Caco-2 (cell line): ENCODE results near the gene GOLT1A. TPM values are rescaled to one million over a fixed set of nuclear protein-coding genes. Genes with fewer than 3 reads are reported as not detected.

Experiments used
- BruUV-seq: library from RNA; stranded (reverse); fragments of 400-500 nt; replicated peaks from 2 replicates; lab custom pipeline; 2021; lab: Mats Ljungman, UMichigan
- CTCF ChIA-PET: fragments of 300-600 bp; sonication (Branson Sonifier 250); formaldehyde crosslinking; loops from one replicate; lab custom pipeline; 2022; ENCODE audit warnings: antibody characterized with exemption; lab: Charles Lee
- POLR2A ChIA-PET: fragments of 300-600 bp; sonication (Branson Sonifier 250); formaldehyde crosslinking; loops from one replicate; lab custom pipeline; 2022; ENCODE audit warnings: antibody characterized with exemption; lab: Charles Lee
- DNase-seq, 2 experiments: peaks; one replicate each; pipeline versions ENCODE4 v3.0.0 to v3.0.0-alpha.2; 2020 to 2022
- H3K27me3 ChIP-seq: replicated peaks from 2 replicates; pipeline ENCODE4 v1.6.0; 2011; ENCODE audit warnings: low read length; ENCODE audit not compliant: control insufficient read depth, insufficient read depth
- H3K36me3 ChIP-seq: 2 replicates; pipeline ENCODE4 v1.5.1; 2011; ENCODE audit warnings: low read length; ENCODE audit not compliant: control insufficient read depth, insufficient read depth
- H3K4me1 ChIP-seq: fragments of 250-450 bp; sonication (Bioruptor Pico); 2 replicates; pipeline ENCODE4 v1.5.1; 2020; ENCODE audit warnings: mild to moderate bottlenecking
- H3K4me3 ChIP-seq: 2 replicates; pipeline ENCODE4 v1.5.1; 2011; ENCODE audit warnings: low read depth, mild to moderate bottlenecking, control low read depth, low read length
- H3K9me3 ChIP-seq: fragments of 250-450 bp; sonication (Bioruptor Pico); 2 replicates; pipeline ENCODE4 v1.5.1; 2020; ENCODE audit warnings: mild to moderate bottlenecking, moderate library complexity
- H3K27ac Mint-ChIP-seq: one replicate; pipeline ENCODE4 v1.8.0; 2022; ENCODE audit warnings: mixed read lengths; ENCODE audit not compliant: unreplicated experiment
- H3K27me3 Mint-ChIP-seq: one replicate; pipeline ENCODE4 v1.8.0; 2022; ENCODE audit warnings: mixed read lengths; ENCODE audit not compliant: insufficient read depth, unreplicated experiment
- H3K36me3 Mint-ChIP-seq: one replicate; pipeline ENCODE4 v1.8.0; 2022; ENCODE audit warnings: mild to moderate bottlenecking, mixed read lengths; ENCODE audit not compliant: insufficient read depth, unreplicated experiment
- H3K4me1 Mint-ChIP-seq: one replicate; pipeline ENCODE4 v1.8.0; 2022; ENCODE audit warnings: low read depth, mixed read lengths; ENCODE audit not compliant: unreplicated experiment
- H3K4me3 Mint-ChIP-seq: one replicate; pipeline ENCODE4 v1.8.0; 2022; ENCODE audit warnings: mild to moderate bottlenecking, moderate library complexity, mixed read lengths; ENCODE audit not compliant: unreplicated experiment
- H3K9me3 Mint-ChIP-seq: one replicate; pipeline ENCODE4 v1.8.0; 2022; ENCODE audit warnings: mixed read lengths; ENCODE audit not compliant: unreplicated experiment
- CTCF ChIP-seq, 2 experiments: fragments of 200-600 bp in 1 of 2; IDR thresholded peaks; 1 replicate in 1 of 2; 2 replicates in 1 of 2; pipeline versions ENCODE4 v1.5.1 to v1.8.0; 2011 to 2022; ENCODE audit warnings: antibody characterized with exemption in 1 of 2, control low read depth in 1 of 2, inconsistent platforms in 1 of 2, low read depth in 1 of 2, low read length in 1 of 2, mild to moderate bottlenecking in 1 of 2, moderate library complexity in 1 of 2; ENCODE audit not compliant: insufficient read depth in 1 of 2, severe bottlenecking in 1 of 2, unreplicated experiment in 1 of 2
- intact Hi-C: fragments of 100-400 bp; cut with micrococcal nuclease; formaldehyde crosslinking; loops from one replicate; pipeline ENCODE4 v1.10.0; 2022; ENCODE audit not compliant: unreplicated experiment
- total RNA-seq: library from RNA; stranded (reverse); gene quantifications from 2 replicates; pipeline ENCODE4 v1.2.3, GENCODE V29; 2022

Gene GOLT1A
- total RNA-seq, 1 experiment from 2014 or later, result 25.9 TPM

DNA sequence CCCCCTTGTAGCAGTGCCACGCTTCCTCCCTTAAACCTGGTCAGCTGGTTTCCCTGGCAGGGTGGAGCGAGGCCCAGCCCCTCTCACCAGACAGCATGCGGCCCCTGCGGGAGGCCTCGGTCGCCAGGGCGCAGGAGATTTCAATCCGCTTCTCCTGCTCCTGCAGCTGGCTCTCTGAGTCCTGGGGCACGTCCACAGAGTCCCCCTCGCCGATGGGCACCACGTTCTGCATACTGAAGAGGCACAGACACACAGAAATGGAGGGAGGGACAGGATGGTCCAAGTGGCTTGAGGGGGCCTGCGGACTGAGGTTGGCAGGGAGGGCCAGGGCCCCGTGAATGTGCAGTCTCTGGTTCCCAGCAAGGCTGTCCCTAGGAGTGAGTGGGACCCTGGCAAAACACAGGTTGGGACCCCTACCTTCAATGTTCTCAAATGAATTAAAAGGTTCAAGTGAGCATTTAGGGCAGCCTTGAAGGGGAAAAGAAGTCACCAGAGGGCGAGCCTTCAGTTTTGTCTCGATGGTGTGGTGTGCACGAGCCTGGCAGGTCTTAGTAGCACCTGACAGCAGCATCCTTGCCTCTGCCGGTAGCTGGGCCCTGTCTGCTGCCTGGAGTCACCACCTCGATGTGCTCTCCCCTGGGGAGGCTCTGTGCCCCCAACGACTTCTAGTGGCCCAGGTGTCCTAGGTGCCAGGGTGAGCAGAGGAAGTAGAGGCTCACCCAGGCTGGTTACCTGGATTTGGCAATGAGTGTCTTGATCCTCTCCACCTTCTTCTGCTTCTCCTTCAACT, 14.4 kb upstream of the GOLT1A start:
- no peak for TF ChIP-seq CTCF (IDR thresholded peaks at IDR 0.05; ENCODE audit: insufficient read depth in 1 of 2, low read depth in 1 of 2, low read length in 1 of 2, severe bottlenecking in 1 of 2, unreplicated experiment in 1 of 2)
- Mint-ChIP-seq H3K4me3 (no peak overlapping the region), H3K4me1 (no peaks in the 10 kb centered on the region), H3K36me3 (no peaks in the 10 kb centered on the region), H3K27me3 (no peaks in the 10 kb centered on the region), H3K9me3 (no peaks in the 10 kb centered on the region), H3K27ac (no peak overlapping the region)
- 0 out of 2 replicates have a peak, but pooled peaks cover 3% of the 10 kb centered on the region for H3K4me1 ChIP-seq
- no peaks in the 10 kb centered on the region for H3K9me3 ChIP-seq
- peaks cover 2% of the 10 kb centered on the region; the same call in 1 of the 2 replicates for H3K36me3 ChIP-seq
- BruUV-seq, result no TSS peak
- CTCF ChIA-PET, result interaction anchor here (1.2 kb wide), 1 partner anchor 14 kb away, joined by 3 read pairs; the partner anchor contains the start of gene GOLT1A
- H3K4me3 ChIP-seq, result no peak overlapping the region
- intact Hi-C loops, result no loop called here
- H3K27me3 ChIP-seq, result no peaks in the 10 kb centered on the region
- POLR2A ChIA-PET, result no interaction called here
- no peak for DNase-seq

- Mint-ChIP-seq H3K4me3 (no peak overlapping the region), H3K4me1 (no peaks in the 10 kb centered on the region), H3K9me3 (no peaks in the 10 kb centered on the region), H3K27me3 (no peaks in the 10 kb centered on the region), H3K27ac (no peak overlapping the region), H3K36me3 (no peaks in the 10 kb centered on the region)
- H3K4me1 ChIP-seq, result 0 out of 2 replicates have a peak, but pooled peaks cover 3% of the 10 kb centered on the region
- H3K4me3 ChIP-seq, result no peak overlapping the region
- ChIA-PET CTCF (no interaction called here), POLR2A (no interaction called here)
- BruUV-seq, result no TSS peak
- TF ChIP-seq CTCF (IDR thresholded peaks at IDR 0.05; ENCODE audit: insufficient read depth in 1 of 2, low read depth in 1 of 2, low read length in 1 of 2, severe bottlenecking in 1 of 2, unreplicated experiment in 1 of 2), result no peak
- peaks cover 2% of the 10 kb centered on the region; the same call in 1 of the 2 replicates for H3K36me3 ChIP-seq
- DNase-seq, result no peak
- H3K27me3 ChIP-seq, result no peaks in the 10 kb centered on the region
- intact Hi-C loops, result no loop called here
- H3K9me3 ChIP-seq, result no peaks in the 10 kb centered on the region
These were observed 13.6 kb upstream of the GOLT1A start for GRCh38 chr1:204227351-204227750.

DNA sequence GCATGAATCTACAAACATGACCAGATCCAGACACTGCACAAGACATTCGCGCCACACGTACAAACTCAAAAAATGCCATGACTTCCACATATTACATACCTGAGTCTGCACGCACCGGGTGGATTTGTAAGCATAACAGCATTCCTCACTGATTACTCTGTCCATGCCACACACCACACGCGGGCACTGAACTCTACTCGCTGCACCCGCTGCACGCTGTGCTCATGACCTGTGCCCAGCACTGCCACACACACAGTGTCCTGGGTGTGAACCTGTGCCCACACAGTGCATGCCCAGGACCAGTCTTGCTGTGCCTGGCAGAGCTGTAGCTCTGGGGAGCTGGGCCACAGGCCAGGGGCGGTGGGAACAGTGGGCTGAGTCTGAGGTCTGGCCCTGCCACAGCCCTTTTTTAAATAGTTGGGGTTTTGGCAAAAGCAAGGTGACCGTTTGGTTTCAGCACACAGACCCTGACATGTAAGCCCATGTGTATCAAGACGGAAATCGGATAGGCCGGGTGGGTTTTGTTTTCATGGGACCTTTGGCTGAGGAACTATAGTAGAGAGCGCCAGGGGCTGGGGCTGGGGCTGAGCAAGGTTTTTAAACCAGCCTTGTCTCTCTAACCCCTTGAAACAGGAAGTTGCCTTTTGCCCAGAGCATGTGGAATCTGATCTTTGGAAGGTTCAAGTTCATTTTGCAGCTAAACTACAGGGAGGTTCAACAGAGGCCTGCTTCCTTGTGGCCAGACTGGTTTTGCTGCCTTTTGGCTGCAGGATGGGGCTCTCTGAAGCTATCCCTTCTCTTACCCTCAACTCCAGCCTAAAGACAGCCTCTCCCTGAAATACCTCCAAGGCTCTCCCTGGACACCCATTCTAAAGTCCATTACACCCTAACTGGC, 12.3 kb upstream of the GOLT1A start:
- Histone ChIP-seq H3K27me3 (no peaks in the 10 kb centered on the region), H3K36me3 (peaks cover 2% of the 10 kb centered on the region; the same call in 1 of the 2 replicates), H3K4me3 (no peak overlapping the region), H3K9me3 (no peaks in the 10 kb centered on the region), H3K4me1 (0 out of 2 replicates have a peak, but pooled peaks cover 3% of the 10 kb centered on the region)
- Mint-ChIP-seq H3K27ac (no peak overlapping the region), H3K27me3 (no peaks in the 10 kb centered on the region), H3K4me3 (no peak overlapping the region), H3K9me3 (no peaks in the 10 kb centered on the region), H3K4me1 (no peaks in the 10 kb centered on the region), H3K36me3 (no peaks in the 10 kb centered on the region)
- intact Hi-C loops, result no loop called here
- CTCF ChIA-PET, result interaction anchor here (1.4 kb wide), 1 partner anchor 12 kb away, joined by 3 read pairs; the partner anchor contains the start of gene GOLT1A
- TF ChIP-seq CTCF (IDR thresholded peaks at IDR 0.05; ENCODE audit: insufficient read depth in 1 of 2, low read depth in 1 of 2, low read length in 1 of 2, severe bottlenecking in 1 of 2, unreplicated experiment in 1 of 2), result no peak
- POLR2A ChIA-PET, result no interaction called here
- no peak for DNase-seq
- BruUV-seq, result no TSS peak
